Activated naive CD8-positive, alpha-beta T cell treated with anti-CD3 and anti-CD28 coated beads for 36 hours (primary cell): ENCODE results near the gene ZNF416. TPM values are rescaled to one million over a fixed set of nuclear protein-coding genes. Genes with fewer than 3 reads are reported as not detected.

Experiments used
- total RNA-seq, 2 experiments: library from RNA; stranded (reverse); gene quantifications; one replicate each; pipeline ENCODE4 v1.2.3, GENCODE V29; 2021

Gene ZNF416
- total RNA-seq, 2 experiments from 2014 or later: 5.9 to 7.0 TPM

Other genes with a start within 250 kb of the ZNF416 start
- gene ZNF304, start 227.6 kb downstream of the ZNF416 start, total RNA-seq: 10 to 100 TPM; 10.3 to 10.5 TPM
- 1 to 10 TPM; 6.3 to 8.2 TPM for gene TRAPPC2B, start 215.4 kb downstream of the ZNF416 start, total RNA-seq
- 1 to 10 TPM; 1.6 to 1.8 TPM for gene ZNF547, start 215.4 kb downstream of the ZNF416 start, total RNA-seq
- gene ZNF548, start 189.1 kb downstream of the ZNF416 start, total RNA-seq: 10 to 100 TPM; 17.4 to 18.5 TPM
- gene ZNF17, start 167.8 kb downstream of the ZNF416 start, total RNA-seq: 10 to 100 TPM; 10.5 to 12.3 TPM
- 10 to 100 TPM; 23.6 to 24.8 TPM for gene ZNF749, start 143.6 kb downstream of the ZNF416 start, total RNA-seq
- under 1 TPM; 0.30 to 0.31 TPM for gene VN1R1, start 121.8 kb downstream of the ZNF416 start, total RNA-seq
- gene ZNF772, start 101.3 kb downstream of the ZNF416 start, total RNA-seq: 1 to 10 TPM; 9.3 to 9.7 TPM
- gene ZNF419, start 91.2 kb downstream of the ZNF416 start, total RNA-seq: 1 to 10 TPM; 7.5 to 7.8 TPM
- gene ZNF773, start 79.0 kb downstream of the ZNF416 start, total RNA-seq: 1 to 10 TPM; 8.5 to 9.1 TPM
- gene ZNF549, start 51.6 kb downstream of the ZNF416 start, total RNA-seq: 1 to 10 TPM; 5.6 to 6.1 TPM
- gene ZNF550, start 19.0 kb downstream of the ZNF416 start, total RNA-seq: 10 to 100 TPM; 10.9 to 11.4 TPM
- gene ZIK1, start 5.2 kb upstream of the ZNF416 start, total RNA-seq: 10 to 100 TPM; 13.1 to 14.4 TPM
- gene ZNF530, start 21.0 kb upstream of the ZNF416 start, total RNA-seq: 10 to 100 TPM; 11.0 to 12.2 TPM
- gene ZNF134, start 35.3 kb upstream of the ZNF416 start, total RNA-seq: 10 to 100 TPM; 18.8 to 19.5 TPM
- gene ZNF211, start 54.3 kb upstream of the ZNF416 start, total RNA-seq: 1 to 10 TPM; 6.9 to 7.9 TPM
- under 1 TPM in 1 of 2 experiments, not detected in 1; 0.14 TPM for gene ZSCAN4, start 90.0 kb upstream of the ZNF416 start, total RNA-seq
- gene ZNF551, start 103.1 kb upstream of the ZNF416 start, total RNA-seq: 10 to 100 TPM; 18.2 to 21.4 TPM
- 1 to 10 TPM; 6.3 to 6.7 TPM for gene ZNF154, start 130.3 kb upstream of the ZNF416 start, total RNA-seq
- 10 to 100 TPM in 1 of 2 experiments, 1 to 10 TPM in 1; 8.9 to 10.9 TPM for gene ZNF671, start 148.7 kb upstream of the ZNF416 start, total RNA-seq
- 10 to 100 TPM; 12.5 to 15.5 TPM for gene ZNF776, start 167.9 kb upstream of the ZNF416 start, total RNA-seq
- 10 to 100 TPM; 16.1 to 17.9 TPM for gene ZNF586, start 190.8 kb upstream of the ZNF416 start, total RNA-seq
- 1 to 10 TPM; 6.6 to 7.7 TPM for gene ZNF552, start 236.0 kb upstream of the ZNF416 start, total RNA-seq